ENCODE data around the gene ATP5PO.

The ATP5PO gene

GRCh38 chr21:33860332-33860879 is 55.2 kb downstream of the ATP5PO start:
- Histone ChIP-seq H3K27ac (ENCODE audit: low read depth, low read length) (no peak overlapping the region), H3K27me3 (ENCODE audit: control insufficient read depth, low read length) (peaks cover 3% of the 10 kb centered on the region; the same call in 1 of the 2 replicates), H3K4me2 (ENCODE audit: low read length) (no peak overlapping the region), H3K9me3 (ENCODE audit: control insufficient read depth, insufficient read depth, low read length) (no peaks in the 10 kb centered on the region), H3K79me2 (ENCODE audit: control insufficient read depth, low read length) (no peaks in the 10 kb centered on the region), H3K9me2 (replicated peaks; ENCODE audit: control insufficient read depth, low read length) (no peaks in the 10 kb centered on the region), H3K4me3 (ENCODE audit: low read length) (no peak overlapping the region), H4K20me1 (ENCODE audit: control insufficient read depth, insufficient read depth, low read depth, low read length) (no peaks in the 10 kb centered on the region), H3K4me1 (ENCODE audit: control insufficient read depth, low read length) (no peaks in the 10 kb centered on the region), H3K36me3 (ENCODE audit: control insufficient read depth, low read length) (no peaks in the 10 kb centered on the region), H3F3A (ENCODE audit: control insufficient read depth, insufficient read depth) (no peaks in the 10 kb centered on the region)
- TF ChIP-seq EZH2phosphoT487 (IDR thresholded peaks at IDR 0.05; ENCODE audit: borderline replicate concordance, low read length) (no peak), CTCF (IDR thresholded peaks at IDR 0.05; ENCODE audit: low read depth, low read length, poor library complexity, severe bottlenecking) (no peak)

- no peaks in the 10 kb centered on the region for H3K79me2 ChIP-seq (ENCODE audit: control insufficient read depth, low read length)
- H3K4me3 ChIP-seq (ENCODE audit: low read length), result no peak overlapping the region
- H3K27ac ChIP-seq (ENCODE audit: low read depth, low read length), result no peak overlapping the region
- peaks cover 3% of the 10 kb centered on the region; the same call in 1 of the 2 replicates for H3K27me3 ChIP-seq (ENCODE audit: control insufficient read depth, low read length)
- no peaks in the 10 kb centered on the region for H3K4me1 ChIP-seq (ENCODE audit: control insufficient read depth, low read length)
- no peaks in the 10 kb centered on the region for H3K9me2 ChIP-seq (replicated peaks; ENCODE audit: control insufficient read depth, low read length)
- H3K9me3 ChIP-seq (ENCODE audit: control insufficient read depth, insufficient read depth, low read length), result no peaks in the 10 kb centered on the region
- TF ChIP-seq EZH2phosphoT487 (IDR thresholded peaks at IDR 0.05; ENCODE audit: borderline replicate concordance, low read length) (no peak), CTCF (IDR thresholded peaks at IDR 0.05; ENCODE audit: low read depth, low read length, poor library complexity, severe bottlenecking) (no peak)
- no peaks in the 10 kb centered on the region for H3K36me3 ChIP-seq (ENCODE audit: control insufficient read depth, low read length)
- no peaks in the 10 kb centered on the region for H4K20me1 ChIP-seq (ENCODE audit: control insufficient read depth, insufficient read depth, low read depth, low read length)
- no peak overlapping the region for H3K4me2 ChIP-seq (ENCODE audit: low read length)
- H3F3A ChIP-seq (ENCODE audit: control insufficient read depth, insufficient read depth), result no peaks in the 10 kb centered on the region
Observed at GRCh38 chr21:33859373-33860102, 56.1 kb downstream of the ATP5PO start.

GRCh38 chr21:33858667-33859372 is 56.8 kb downstream of the ATP5PO start:
- Histone ChIP-seq H3K36me3 (ENCODE audit: control insufficient read depth, low read length) (no peaks in the 10 kb centered on the region), H3K4me1 (ENCODE audit: control insufficient read depth, low read length) (no peaks in the 10 kb centered on the region), H3K27ac (ENCODE audit: low read depth, low read length) (no peak overlapping the region), H3K9me3 (ENCODE audit: control insufficient read depth, insufficient read depth, low read length) (no peaks in the 10 kb centered on the region), H3K79me2 (ENCODE audit: control insufficient read depth, low read length) (no peaks in the 10 kb centered on the region), H3K9me2 (replicated peaks; ENCODE audit: control insufficient read depth, low read length) (no peaks in the 10 kb centered on the region), H3F3A (ENCODE audit: control insufficient read depth, insufficient read depth) (no peaks in the 10 kb centered on the region), H3K4me2 (ENCODE audit: low read length) (no peak overlapping the region), H3K27me3 (ENCODE audit: control insufficient read depth, low read length) (peaks cover 2% of the 10 kb centered on the region; the same call in 1 of the 2 replicates), H4K20me1 (ENCODE audit: control insufficient read depth, insufficient read depth, low read depth, low read length) (no peaks in the 10 kb centered on the region), H3K4me3 (ENCODE audit: low read length) (no peak overlapping the region)
- TF ChIP-seq EZH2phosphoT487 (IDR thresholded peaks at IDR 0.05; ENCODE audit: borderline replicate concordance, low read length) (no peak), CTCF (IDR thresholded peaks at IDR 0.05; ENCODE audit: low read depth, low read length, poor library complexity, severe bottlenecking) (no peak)

Data from DOHH2 (cell line).